ENCODE results near the gene SPARCL1.

GRCh38 chr4:87541956-87542709 lies 13.0 kb upstream of the SPARCL1 start:
- TF ChIP-seq EZH2 (optimal IDR thresholded peaks at IDR 0.05; ENCODE audit: low read depth, low read length) (no peak), CTCF (IDR thresholded peaks at IDR 0.05; ENCODE audit: low read length) (no peak), EZH2phosphoT487 (IDR thresholded peaks at IDR 0.05; ENCODE audit: low read length) (no peak)

All from MM.1S (cell line).